Stimulated activated CD4-positive, alpha-beta T cell treated with anti-CD3 and anti-CD28 coated beads, TNF-alpha, amount 100 ng/mL, for 24 hours (primary cell): ENCODE results near the gene TBC1D22B.
A peak's percentile ranks its signal among the peaks of the same experiment; 100 is the strongest.
"Not testable (repeated sequence)": the region's sequence is repeated elsewhere in the genome, so short reads cannot be mapped to it uniquely, and the experiment has no call there.

Experiments used
- DNase-seq, 3 experiments: peaks; one replicate each; pipeline ENCODE4 v3.0.0-alpha.2; 2020; ENCODE audit warnings: low read depth in 3 of 3

The TBC1D22B gene

GRCh38 chr6:37303091-37303660 is 45.6 kb downstream of the TBC1D22B start:
- no peak for DNase-seq

GRCh38 chr6:37303891-37304503 is 46.4 kb downstream of the TBC1D22B start:
- no peak for DNase-seq

GRCh38 chr6:37304766-37305165 is 47.2 kb downstream of the TBC1D22B start:
- DNase-seq: no peak

- no peak for DNase-seq
Observed at GRCh38 chr6:37305841-37306425, 48.4 kb downstream of the TBC1D22B start.

- DNase-seq: no peak
Observed at GRCh38 chr6:37306624-37307222, 49.2 kb downstream of the TBC1D22B start.

GRCh38 chr6:37307484-37307883 is 49.9 kb downstream of the TBC1D22B start:
- DNase-seq: not testable (repeated sequence)

GRCh38 chr6:37308069-37308815 is 50.7 kb downstream of the TBC1D22B start:
- DNase-seq: no peak

GRCh38 chr6:37309046-37309445 is 51.5 kb downstream of the TBC1D22B start:
- DNase-seq: no peak

- no peak for DNase-seq
Observed at GRCh38 chr6:37309692-37310091, 52.1 kb downstream of the TBC1D22B start.

GRCh38 chr6:37310966-37311365 is 53.4 kb downstream of the TBC1D22B start:
- DNase-seq: no peak

GRCh38 chr6:37311741-37312473 is 54.3 kb downstream of the TBC1D22B start:
- no peak for DNase-seq

GRCh38 chr6:37313723-37314486 is 56.3 kb downstream of the TBC1D22B start:
- no peak for DNase-seq

- DNase-seq: peak in 1 of 3 experiments; percentile 30
Observed at GRCh38 chr6:37314487-37315156, 57.0 kb downstream of the TBC1D22B start.

GRCh38 chr6:37315157-37315515 is 57.6 kb downstream of the TBC1D22B start:
- DNase-seq: no peak

GRCh38 chr6:37316071-37316470 is 58.5 kb downstream of the TBC1D22B start:
- DNase-seq: no peak

- DNase-seq: no peak
Observed at GRCh38 chr6:37317312-37318038, 59.9 kb downstream of the TBC1D22B start.

- DNase-seq: no peak
Observed at GRCh38 chr6:37319156-37319555, 61.6 kb downstream of the TBC1D22B start.

GRCh38 chr6:37319856-37320480 is 62.4 kb downstream of the TBC1D22B start:
- DNase-seq: no peak

GRCh38 chr6:37320646-37321045 is 63.1 kb downstream of the TBC1D22B start:
- DNase-seq: no peak
